Spleen (tissue), 11 donors: ENCODE data around the gene DCBLD2. TPM values are rescaled to one million over a fixed set of nuclear protein-coding genes. Genes with fewer than 3 reads are reported as not detected.

Experiments
- DNase-seq: peaks from one replicate; pipeline ENCODE4 v3.0.0-alpha.2; 2020
- H3K27ac ChIP-seq, 8 donors: fragments of 200-600 bp; sonication (generic) in 7 of 8; 1 replicate in 4 of 8; 2 replicates in 4 of 8; pipeline versions ENCODE4 v1.5.0 to v1.8.0; 2016 to 2021; ENCODE audit warnings: inconsistent platforms in 4 of 8, mild to moderate bottlenecking in 4 of 8, moderate library complexity in 1 of 8
- H3K27me3 ChIP-seq, 7 donors: fragments of 200-600 bp; sonication (generic) in 6 of 7; replicated peaks in 1 of 7; 1 replicate in 4 of 7; 2 replicates in 3 of 7; pipeline versions ENCODE4 v1.5.0 to v1.8.0; 2016 to 2021; ENCODE audit warnings: inconsistent platforms in 3 of 7, mild to moderate bottlenecking in 1 of 7
- H3K36me3 ChIP-seq, 6 donors: fragments of 200-600 bp; sonication (generic) in 5 of 6; 1 replicate in 4 of 6; 2 replicates in 2 of 6; pipeline versions ENCODE4 v1.5.0 to v1.8.0; 2016 to 2021; ENCODE audit warnings: inconsistent platforms in 2 of 6
- H3K4me1 ChIP-seq, 6 donors: fragments of 200-600 bp; sonication (generic) in 5 of 6; 1 replicate in 3 of 6; 2 replicates in 3 of 6; pipeline versions ENCODE4 v1.5.0 to v1.8.0; 2016 to 2021; ENCODE audit warnings: inconsistent platforms in 3 of 6
- H3K4me3 ChIP-seq, 8 donors: fragments of 200-600 bp; sonication (generic) in 7 of 8; 1 replicate in 4 of 8; 2 replicates in 4 of 8; pipeline versions ENCODE4 v1.5.0 to v1.8.0; 2016 to 2021; ENCODE audit warnings: inconsistent platforms in 4 of 8, mild to moderate bottlenecking in 4 of 8, moderate library complexity in 2 of 8
- H3K9me3 ChIP-seq, 8 donors: fragments of 200-600 bp; sonication (generic) in 7 of 8; 1 replicate in 4 of 8; 2 replicates in 4 of 8; pipeline versions ENCODE4 v1.5.0 to v1.8.0; 2016 to 2021; ENCODE audit warnings: inconsistent platforms in 4 of 8
- CTCF ChIP-seq, 11 experiments: fragments of 200-600 bp in 7 of 11; fragments of 450-650 bp in 4 of 11; sonication (generic) in 4 of 11; IDR thresholded peaks in 8 of 11; conservative IDR thresholded peaks in 3 of 11; 1 replicate in 7 of 11; 2 replicates in 4 of 11; pipeline versions ENCODE4 v1.4.0 to v1.8.0; 2016 to 2021; ENCODE audit warnings: antibody characterized with exemption in 11 of 11, inconsistent platforms in 4 of 11, mild to moderate bottlenecking in 1 of 11
- POLR2A ChIP-seq, 3 donors: fragments of 450-650 bp; IDR thresholded peaks; one replicate each; pipeline ENCODE4 v1.5.1; 2017; ENCODE audit warnings: antibody characterized with exemption in 3 of 3, mild to moderate bottlenecking in 1 of 3
- POLR2AphosphoS5 ChIP-seq, 3 donors: sonication (generic); formaldehyde crosslinking; IDR thresholded peaks; one replicate each; pipeline ENCODE4 v1.5.1; 2017; ENCODE audit warnings: antibody characterized with exemption in 3 of 3
- WGBS, 5 donors: extraction: QIAGEN DNeasy Blood & Tissue Kit in 3 of 5; methylation state at CpG; one replicate each; pipeline versions ENCODE4 v1.1.5 to v1.1.7; 2013 to 2018; 5-methylcytosine and 5-hydroxymethylcytosine counted together
- intact Hi-C: fragments of 100-400 bp; cut with DNase I; formaldehyde crosslinking; loops from one replicate; pipeline ENCODE4 v1.15.0; 2023; ENCODE audit warnings: low total_unique reads
- polyA plus RNA-seq, 3 donors: library from polyadenylated mRNA; stranded (reverse); fragments of 200-250 nt; gene quantifications; one replicate each; pipeline ENCODE4 v1.2.1, GENCODE V29; 2013
- total RNA-seq, 7 donors: library from RNA; depleted of rRNA in 3 of 7; stranded (reverse); fragments of >200 nt in 3 of 7; fragmentation: NEBNext Ultra II Directional in 4 of 7; extraction: Animal tissue kit (Norgen Biotek cat#: 25700) in 4 of 7; gene quantifications; one replicate each; pipeline versions ENCODE4 v1.1.0 to v1.2.1, GENCODE V29; 2016 to 2021
- donor health status: healthy with polysubstance abuse.
- donor health status: DM: no; HTN: no; CAD: no; lungs with moderate emphysema.
- donor health status: DM: no; HTN: no; CAD: no.
- donor health status: Bipolar disorder and iron deficiency.
- donor health status: healthy.
- donor health status: DM: no; HTN: no; CAD: no.
- donor health status: DM: yes; HTN: yes; CAD: no.

Gene DCBLD2
- total and polyA plus RNA-seq, 10 donors, result 0.91 to 10.4 (median 4.3) TPM

- TF ChIP-seq POLR2A (IDR thresholded peaks at IDR 0.05) (no peak), POLR2AphosphoS5 (IDR thresholded peaks at IDR 0.05) (no peak), CTCF (IDR thresholded peaks at IDR 0.05 in 8 of 11, conservative IDR thresholded peaks at IDR 0.05 in 3 of 11) (no peak)
- no peak overlapping the region for H3K27ac ChIP-seq
- no peaks in the 10 kb centered on the region for H3K27me3 ChIP-seq
- intact Hi-C loops, result no loop called here
- H3K4me1 ChIP-seq, result no peaks in the 10 kb centered on the region
- 81 to 97% (median 93%) methylated on average over 8 of the region's 8 CpGs for WGBS, 5 donors
- no peak for DNase-seq
- peaks cover 0 to 16% (median 0%) of the 10 kb centered on the region in 6 donors for H3K36me3 ChIP-seq
- H3K4me3 ChIP-seq, result no peak overlapping the region
- H3K9me3 ChIP-seq, result peaks cover 0 to 44% (median 27%) of the 10 kb centered on the region in 8 donors
Measured at GRCh38 chr3:98856724-98857123, 44.8 kb downstream of the DCBLD2 start.

GRCh38 chr3:98855806-98856400 is 45.6 kb downstream of the DCBLD2 start:
- H3K36me3 ChIP-seq, result peaks cover 0 to 16% (median 0%) of the 10 kb centered on the region in 6 donors
- WGBS, 5 donors, result 76 to 92% (median 83%) methylated on average over 1 of the region's 1 CpG
- H3K9me3 ChIP-seq, result peaks cover 0 to 44% (median 27%) of the 10 kb centered on the region in 8 donors
- no peak for DNase-seq
- H3K4me1 ChIP-seq, result no peaks in the 10 kb centered on the region
- H3K27ac ChIP-seq, result no peak overlapping the region
- TF ChIP-seq POLR2AphosphoS5 (IDR thresholded peaks at IDR 0.05), result no peak
- no peak for TF ChIP-seq POLR2A (IDR thresholded peaks at IDR 0.05)
- no peak for TF ChIP-seq CTCF (IDR thresholded peaks at IDR 0.05 in 8 of 11, conservative IDR thresholded peaks at IDR 0.05 in 3 of 11)
- intact Hi-C loops, result no loop called here
- no peak overlapping the region for H3K4me3 ChIP-seq
- no peaks in the 10 kb centered on the region for H3K27me3 ChIP-seq

- no peaks in the 10 kb centered on the region for H3K27me3 ChIP-seq
- 89 to 97% (median 93%) methylated on average over 1 of the region's 1 CpG for WGBS, 5 donors
- TF ChIP-seq POLR2A (IDR thresholded peaks at IDR 0.05) (no peak), CTCF (IDR thresholded peaks at IDR 0.05 in 8 of 11, conservative IDR thresholded peaks at IDR 0.05 in 3 of 11) (no peak), POLR2AphosphoS5 (IDR thresholded peaks at IDR 0.05) (no peak)
- H3K9me3 ChIP-seq, result peaks cover 0 to 6% (median 0%) of the 10 kb centered on the region in 8 donors
- no peak for DNase-seq
- intact Hi-C loops, result no loop called here
- H3K4me1 ChIP-seq, result no peaks in the 10 kb centered on the region
- H3K4me3 ChIP-seq, result no peak overlapping the region
- peaks cover 0 to 7% (median 0%) of the 10 kb centered on the region in 6 donors for H3K36me3 ChIP-seq
- H3K27ac ChIP-seq, result no peak overlapping the region
Measured at GRCh38 chr3:98848108-98848507, 53.4 kb downstream of the DCBLD2 start.

GRCh38 chr3:98846101-98846500 is 55.4 kb downstream of the DCBLD2 start:
- intact Hi-C loops, result no loop called here
- TF ChIP-seq CTCF (IDR thresholded peaks at IDR 0.05 in 8 of 11, conservative IDR thresholded peaks at IDR 0.05 in 3 of 11), result no peak
- no peaks in the 10 kb centered on the region for H3K4me1 ChIP-seq
- peaks cover 0 to 6% (median 0%) of the 10 kb centered on the region in 8 donors for H3K9me3 ChIP-seq
- no peak overlapping the region for H3K4me3 ChIP-seq
- no peaks in the 10 kb centered on the region for H3K27me3 ChIP-seq
- H3K36me3 ChIP-seq, result peaks cover 0 to 7% (median 0%) of the 10 kb centered on the region in 6 donors
- no peak overlapping the region for H3K27ac ChIP-seq
- DNase-seq, result no peak
